Keratinocyte (primary cell): Measurements from ENCODE around the gene CMSS1.

ENCODE experiments used
- EZH2 ChIP-seq: IDR thresholded peaks from one replicate; pipeline ENCODE4 v1.6.1; 2012; ENCODE audit warnings: inconsistent platforms, mild to moderate bottlenecking, low read length, moderate library complexity
- TF ChIP-seq, protein P1 (sequence below), 3 experiments: IDR thresholded peaks in 1 of 3; conservative IDR thresholded peaks in 1 of 3; optimal IDR thresholded peaks in 1 of 3; 2 replicates in 2 of 3; 3 replicates in 1 of 3; pipeline versions ENCODE3 to v1.5.1; 2011; ENCODE audit warnings: low read length in 3 of 3, mild to moderate bottlenecking in 3 of 3, moderate library complexity in 2 of 3, control low read depth in 1 of 3, inconsistent platforms in 1 of 3; ENCODE audit not compliant: insufficient read depth in 2 of 3; ENCODE audit errors: extremely low read depth in 1 of 3

DNA sequence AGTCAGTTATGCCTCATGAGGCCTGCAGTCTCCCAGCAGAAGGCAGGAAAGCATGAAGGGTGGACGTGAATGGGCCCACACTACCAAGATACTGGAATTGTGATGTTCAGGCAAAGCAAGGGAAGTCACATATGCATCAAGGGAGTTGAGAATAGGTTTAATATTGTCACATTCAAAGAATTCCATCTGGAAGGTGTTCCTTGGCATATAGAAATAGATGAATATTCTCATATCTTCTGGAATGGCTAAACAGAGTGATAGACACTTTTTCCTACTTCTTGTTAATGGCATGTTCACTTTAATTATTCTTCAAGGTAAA lies 103.7 kb downstream of the CMSS1 start:
- TF ChIP-seq, protein P1, sequence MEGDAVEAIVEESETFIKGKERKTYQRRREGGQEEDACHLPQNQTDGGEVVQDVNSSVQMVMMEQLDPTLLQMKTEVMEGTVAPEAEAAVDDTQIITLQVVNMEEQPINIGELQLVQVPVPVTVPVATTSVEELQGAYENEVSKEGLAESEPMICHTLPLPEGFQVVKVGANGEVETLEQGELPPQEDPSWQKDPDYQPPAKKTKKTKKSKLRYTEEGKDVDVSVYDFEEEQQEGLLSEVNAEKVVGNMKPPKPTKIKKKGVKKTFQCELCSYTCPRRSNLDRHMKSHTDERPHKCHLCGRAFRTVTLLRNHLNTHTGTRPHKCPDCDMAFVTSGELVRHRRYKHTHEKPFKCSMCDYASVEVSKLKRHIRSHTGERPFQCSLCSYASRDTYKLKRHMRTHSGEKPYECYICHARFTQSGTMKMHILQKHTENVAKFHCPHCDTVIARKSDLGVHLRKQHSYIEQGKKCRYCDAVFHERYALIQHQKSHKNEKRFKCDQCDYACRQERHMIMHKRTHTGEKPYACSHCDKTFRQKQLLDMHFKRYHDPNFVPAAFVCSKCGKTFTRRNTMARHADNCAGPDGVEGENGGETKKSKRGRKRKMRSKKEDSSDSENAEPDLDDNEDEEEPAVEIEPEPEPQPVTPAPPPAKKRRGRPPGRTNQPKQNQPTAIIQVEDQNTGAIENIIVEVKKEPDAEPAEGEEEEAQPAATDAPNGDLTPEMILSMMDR (optimal IDR thresholded peaks at IDR 0.05 in 1 of 3, IDR thresholded peaks at IDR 0.05 in 1 of 3, conservative IDR thresholded peaks at IDR 0.05 in 1 of 3; ENCODE audit: extremely low read depth in 1 of 3, insufficient read depth in 2 of 3, low read length in 3 of 3): no peak
- TF ChIP-seq EZH2: no peak
